T-cell (primary cell): ENCODE measurements around the gene CFAP251. TPM values are rescaled to one million over a fixed set of nuclear protein-coding genes. Genes with fewer than 3 reads are reported as not detected.

Experiments
- ATAC-seq, 4 experiments: fragments of 200-7000 bp in 3 of 4; fragments of 150-1000 bp in 1 of 4; cut with Tn5 transposase; replicated peaks in 1 of 4; 1 replicate in 3 of 4; 2 replicates in 1 of 4; pipeline ENCODE4 v1.10.0; 2021; ENCODE audit warnings: moderate library complexity in 3 of 4, mild to moderate bottlenecking in 2 of 4, moderate number of reproducible peaks in 1 of 4
- CTCF ChIA-PET, 2 donors: fragments of 300-600 bp; sonication (Branson Sonifier 250); formaldehyde crosslinking; loops; one replicate each; lab custom pipeline; 2022; ENCODE audit warnings: antibody characterized with exemption in 2 of 2; lab: Charles Lee
- POLR2A ChIA-PET, 2 donors: fragments of 300-600 bp; sonication (Branson Sonifier 250); formaldehyde crosslinking; loops; one replicate each; lab custom pipeline; 2022; ENCODE audit warnings: antibody characterized with exemption in 2 of 2; lab: Charles Lee
- DNase-seq, 35 experiments: peaks; one replicate each; pipeline versions ENCODE4 v3.0.0 to v3.0.0-alpha.2; 2013 to 2023
- H3K27ac ChIP-seq: one replicate; pipeline ENCODE4 v1.5.1; 2013; ENCODE audit warnings: low read length
- H3K27me3 ChIP-seq, 2 experiments: replicated peaks in 1 of 2; 1 replicate in 1 of 2; 2 replicates in 1 of 2; pipeline versions ENCODE4 v1.6.1 to v1.7.0; 2013; ENCODE audit warnings: low read length in 1 of 2, mixed read lengths in 1 of 2; ENCODE audit not compliant: control insufficient read depth in 2 of 2, insufficient read depth in 2 of 2; ENCODE audit errors: extremely low read depth in 1 of 2
- H3K36me3 ChIP-seq, 2 donors: 1 replicate in 1 of 2; 2 replicates in 1 of 2; pipeline versions ENCODE4 v1.6.1 to v1.7.0; 2013; ENCODE audit warnings: low read length in 1 of 2; ENCODE audit not compliant: control insufficient read depth in 2 of 2, insufficient read depth in 1 of 2; ENCODE audit errors: extremely low read depth in 1 of 2
- H3K4me1 ChIP-seq, 2 experiments: 1 replicate in 1 of 2; 2 replicates in 1 of 2; pipeline versions ENCODE4 v1.6.1 to v1.7.0; 2013; ENCODE audit warnings: low read length in 2 of 2, mixed read lengths in 1 of 2; ENCODE audit not compliant: insufficient read depth in 2 of 2, control insufficient read depth in 1 of 2; ENCODE audit errors: extremely low read depth in 1 of 2
- H3K4me3 ChIP-seq, 2 donors: 1 replicate in 1 of 2; 2 replicates in 1 of 2; pipeline versions ENCODE4 v1.5.1 to v1.7.0; 2013; ENCODE audit warnings: mild to moderate bottlenecking in 2 of 2, low read length in 1 of 2, moderate library complexity in 1 of 2; ENCODE audit not compliant: control insufficient read depth in 1 of 2; ENCODE audit errors: extremely low read depth in 1 of 2
- H3K9me3 ChIP-seq: 2 replicates; pipeline ENCODE4 v1.7.0; 2013
- H3K27ac Mint-ChIP-seq, 2 donors: one replicate each; pipeline ENCODE4 v1.8.0; 2020 to 2021; ENCODE audit warnings: mild to moderate bottlenecking in 2 of 2, mixed read lengths in 2 of 2
- H3K27me3 Mint-ChIP-seq, 2 donors: one replicate each; pipeline ENCODE4 v1.8.0; 2021 to 2022; ENCODE audit warnings: mixed read lengths in 2 of 2
- H3K36me3 Mint-ChIP-seq: one replicate; pipeline ENCODE4 v1.8.0; 2021; ENCODE audit warnings: mixed read lengths
- H3K4me1 Mint-ChIP-seq, 3 donors: one replicate each; pipeline ENCODE4 v1.8.0; 2020 to 2022; ENCODE audit warnings: mixed read lengths in 3 of 3, mild to moderate bottlenecking in 1 of 3
- H3K4me3 Mint-ChIP-seq, 3 donors: one replicate each; pipeline ENCODE4 v1.8.0; 2020 to 2022; ENCODE audit warnings: mild to moderate bottlenecking in 3 of 3, mixed read lengths in 3 of 3, moderate library complexity in 3 of 3
- H3K9me3 Mint-ChIP-seq, 3 donors: one replicate each; pipeline ENCODE4 v1.8.0; 2020 to 2022; ENCODE audit warnings: mixed read lengths in 3 of 3
- WGBS: methylation state at CpG from one replicate; pipeline ENCODE4 v1.1.5; 2013; ENCODE audit warnings: missing lambda C conversion rate; ENCODE audit not compliant: insufficient coverage; 5-methylcytosine and 5-hydroxymethylcytosine counted together
- total RNA-seq, 35 experiments: library from RNA in 6 of 35; stranded (reverse) in 6 of 35; fragments of 120-200 nt in 1 of 35; gene quantifications; one replicate each; pipeline versions ENCODE4 v1.2.1 to v1.2.4 and lab custom pipeline; 2013 to 2026

Gene CFAP251
- total RNA-seq, 5 donors from 2014 or later (not counting 1 experiment from before 2014, with no cell fraction given), result 0.50 to 0.61 (median 0.57) TPM

DNA sequence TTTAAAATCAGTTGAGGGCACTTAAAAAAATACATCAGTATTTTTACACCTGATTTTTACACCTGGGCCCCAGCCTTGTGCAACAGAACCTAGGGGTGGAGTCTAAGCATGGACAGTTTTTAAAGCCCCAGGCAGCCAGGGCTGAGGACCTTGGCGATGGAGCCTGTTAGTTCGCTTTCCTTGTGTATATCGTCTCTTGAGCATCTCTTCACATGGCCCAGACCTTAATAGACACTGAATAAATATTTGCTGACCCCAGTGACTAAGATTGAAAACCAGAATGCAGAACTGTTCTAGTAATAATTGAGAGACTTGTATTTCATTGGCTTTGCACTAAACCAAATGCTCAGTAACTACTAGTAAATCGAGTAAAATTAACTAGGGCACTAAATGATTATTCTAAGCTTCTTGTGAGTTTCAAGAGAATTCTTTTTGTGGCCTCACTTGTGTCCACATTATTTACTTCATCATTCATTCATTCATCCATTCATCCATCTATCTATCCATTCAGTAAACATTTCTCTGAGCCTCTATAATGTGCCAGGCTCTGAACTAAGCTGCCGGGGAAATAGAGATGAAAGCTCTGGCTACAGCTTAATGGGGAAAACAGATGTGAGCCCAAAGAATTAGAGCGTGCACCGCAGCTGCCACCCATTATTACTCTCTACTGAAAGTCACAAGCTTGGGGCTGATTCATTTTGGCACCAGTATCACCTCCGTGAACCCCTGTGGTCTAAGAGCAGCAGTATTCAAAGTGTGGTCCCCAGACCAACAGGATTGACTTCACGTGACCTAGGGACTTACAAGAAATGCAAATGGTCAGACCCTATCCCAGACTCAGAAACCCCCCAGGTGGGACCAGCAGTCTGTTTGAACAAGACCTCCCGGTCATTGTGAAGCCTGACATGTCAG is 72.6 kb downstream of the CFAP251 start:
- CTCF ChIA-PET, result no interaction called here
- Mint-ChIP-seq H3K27me3 (peaks cover 0 to 4% of the 10 kb centered on the region in 2 donors), H3K4me3 (no peak overlapping the region), H3K9me3 (no peaks in the 10 kb centered on the region), H3K27ac (no peak overlapping the region), H3K4me1 (peaks cover 5 to 8% (median 6%) of the 10 kb centered on the region in 3 donors), H3K36me3 (no peaks in the 10 kb centered on the region)
- POLR2A ChIA-PET, result no interaction called here
- Histone ChIP-seq H3K27ac (no peak overlapping the region), H3K36me3 (no peaks in the 10 kb centered on the region), H3K4me3 (no peak overlapping the region), H3K27me3 (peaks cover 0 to 3% of the 10 kb centered on the region in 2 experiments), H3K9me3 (no peaks in the 10 kb centered on the region), H3K4me1 (peaks cover 4 to 5% of the 10 kb centered on the region in 2 experiments)
- WGBS, result 51% methylated on average over 8 of the region's 10 CpGs
- ATAC-seq, result no peak
- no peak for DNase-seq

DNA sequence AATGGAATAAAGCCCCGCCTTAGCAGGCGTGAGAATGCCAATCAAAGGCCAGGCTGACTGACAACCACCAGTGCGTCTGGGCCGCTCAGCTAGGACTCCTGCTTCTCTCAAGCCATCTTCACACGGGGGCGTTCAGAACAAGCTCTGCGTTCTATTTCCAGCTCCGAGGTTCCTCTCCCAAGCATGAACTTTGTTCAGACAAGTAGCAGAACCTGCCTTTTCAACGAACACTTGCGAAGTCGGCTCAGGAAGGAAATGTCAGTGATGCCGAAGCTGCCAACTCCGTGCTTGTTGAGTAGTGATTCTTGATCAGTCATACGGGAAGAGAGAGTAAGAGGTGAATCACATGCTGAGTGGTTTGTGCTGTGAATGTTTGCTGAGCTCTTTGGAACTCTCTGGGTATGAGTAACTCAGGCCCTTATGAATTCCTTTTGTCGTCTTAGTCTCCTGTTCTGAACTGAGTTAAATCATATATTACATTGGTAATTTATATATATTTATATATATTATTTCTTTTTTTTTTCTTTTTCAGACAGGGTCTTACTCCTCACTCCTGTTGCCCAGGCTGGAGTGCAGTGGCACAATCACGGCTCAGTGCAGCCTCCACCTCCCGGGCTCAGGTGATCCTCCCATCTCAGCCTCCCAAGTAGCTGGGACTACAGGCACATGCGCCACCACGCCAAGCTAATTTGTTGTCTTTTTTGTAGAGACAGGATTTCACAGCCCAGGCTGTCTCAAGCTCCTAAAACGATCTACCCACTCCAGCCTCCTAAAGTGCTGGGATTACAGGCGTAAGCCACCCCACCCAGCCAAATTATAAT is 73.9 kb downstream of the CFAP251 start:
- no peaks in the 10 kb centered on the region for H3K36me3 Mint-ChIP-seq
- H3K27ac Mint-ChIP-seq, result peak overlapping the region; percentile 59 to 85
- WGBS, result 13% methylated on average over 14 of the region's 21 CpGs
- peaks cover 4% of the 10 kb centered on the region in 2 donors for H3K27me3 Mint-ChIP-seq
- H3K9me3 Mint-ChIP-seq, result no peaks in the 10 kb centered on the region
- ATAC-seq (peak; percentile 83 to 99 (median 96)), DNase-seq (peak in 18 of 35 experiments; percentile 3 to 42 (median 16))
- Histone ChIP-seq H3K27me3 (peaks cover 0 to 6% of the 10 kb centered on the region in 2 experiments), H3K4me1 (peaks cover 4 to 5% of the 10 kb centered on the region in 2 experiments), H3K36me3 (no peaks in the 10 kb centered on the region), H3K9me3 (no peaks in the 10 kb centered on the region), H3K4me3 (no peak overlapping the region), H3K27ac (no peak overlapping the region)
- CTCF ChIA-PET, result interaction anchor here in 1 of 2 donors (0.6 kb wide), 1 partner anchor 131 kb away, joined by 3 read pairs; no protein-coding TSS in a partner anchor
- peaks cover 5 to 12% (median 6%) of the 10 kb centered on the region in 3 donors for H3K4me1 Mint-ChIP-seq
- peak overlapping the region in 1 of 3 donors; percentile 3 for H3K4me3 Mint-ChIP-seq
- POLR2A ChIA-PET, result no interaction called here

DNA sequence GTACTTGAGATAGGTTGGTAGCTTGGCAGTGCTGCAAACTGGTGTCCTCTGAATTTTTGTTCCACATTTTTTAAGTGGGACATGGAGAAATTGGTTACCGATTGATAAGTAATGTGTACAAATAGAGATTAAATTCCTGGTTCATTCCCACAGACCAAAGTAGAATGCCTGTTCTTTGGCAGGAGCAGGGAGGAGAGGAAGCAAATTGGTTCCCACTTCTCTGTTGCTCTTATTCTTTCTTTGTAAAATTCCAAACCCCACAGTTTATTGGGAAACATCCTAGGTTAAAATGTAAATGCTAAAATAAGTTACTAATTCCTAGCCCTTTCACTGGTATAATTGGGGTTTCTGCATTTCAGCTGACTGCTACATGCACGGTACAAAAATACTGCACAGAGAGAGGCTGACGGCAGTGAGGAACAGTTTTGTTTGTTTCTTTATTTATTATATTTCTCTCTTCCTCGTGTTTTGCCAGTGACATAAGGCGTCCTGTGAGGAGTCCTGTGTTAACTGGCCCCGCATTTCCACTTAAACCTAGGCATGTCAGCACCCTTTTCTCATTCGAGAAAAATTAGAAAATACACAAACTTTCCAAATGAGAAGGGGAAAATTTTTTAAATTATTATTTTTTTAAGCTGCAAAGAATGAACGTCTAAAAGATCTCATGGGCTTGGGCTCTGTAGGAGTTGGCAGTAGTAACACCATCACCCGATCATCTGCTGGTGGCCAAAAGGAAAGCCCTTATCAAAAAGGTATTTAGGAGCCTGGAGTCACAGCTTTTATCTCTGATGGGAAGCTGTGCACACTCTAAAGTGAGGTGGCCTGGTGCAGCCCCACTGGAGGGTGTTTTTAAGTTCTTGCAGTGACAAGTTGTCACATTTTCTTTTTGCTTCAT is 77.9 kb downstream of the CFAP251 start:
- no peaks in the 10 kb centered on the region for H3K9me3 ChIP-seq
- Mint-ChIP-seq H3K27ac (no peak overlapping the region), H3K27me3 (peaks cover 4 to 9% of the 10 kb centered on the region in 2 donors), H3K4me1 (peaks cover 5 to 12% (median 6%) of the 10 kb centered on the region in 3 donors), H3K4me3 (no peak overlapping the region), H3K9me3 (peaks cover 0 to 4% (median 2%) of the 10 kb centered on the region in 3 donors), H3K36me3 (peaks cover 5% of the 10 kb centered on the region)
- ChIA-PET CTCF (no interaction called here), POLR2A (no interaction called here)
- H3K4me3 ChIP-seq, result no peak overlapping the region
- peaks cover 0 to 13% of the 10 kb centered on the region in 2 experiments for H3K27me3 ChIP-seq
- WGBS, result 92% methylated on average over 3 of the region's 9 CpGs
- ATAC-seq (no peak), DNase-seq (no peak)
- H3K27ac ChIP-seq, result no peak overlapping the region
- peaks cover 4 to 5% of the 10 kb centered on the region in 2 experiments for H3K4me1 ChIP-seq
- no peaks in the 10 kb centered on the region for H3K36me3 ChIP-seq

GRCh38 chr12:121996945-121997612 is 78.7 kb downstream of the CFAP251 start:
- Mint-ChIP-seq H3K27ac (no peak overlapping the region), H3K4me1 (peaks cover 2 to 10% (median 3%) of the 10 kb centered on the region in 3 donors), H3K9me3 (peaks cover 0 to 4% (median 2%) of the 10 kb centered on the region in 3 donors), H3K36me3 (peaks cover 5% of the 10 kb centered on the region), H3K4me3 (no peak overlapping the region), H3K27me3 (peaks cover 4 to 9% of the 10 kb centered on the region in 2 donors)
- Histone ChIP-seq H3K36me3 (peaks cover 0 to 3% of the 10 kb centered on the region in 2 donors), H3K27ac (no peak overlapping the region), H3K4me1 (peaks cover 2% of the 10 kb centered on the region in 2 experiments), H3K4me3 (no peak overlapping the region), H3K9me3 (no peaks in the 10 kb centered on the region), H3K27me3 (peaks cover 0 to 10% of the 10 kb centered on the region in 2 experiments)
- ATAC-seq, result no peak
- DNase-seq, result no peak
- ChIA-PET POLR2A (no interaction called here), CTCF (no interaction called here)
- WGBS, result 68% methylated on average over 11 of the region's 13 CpGs

DNA sequence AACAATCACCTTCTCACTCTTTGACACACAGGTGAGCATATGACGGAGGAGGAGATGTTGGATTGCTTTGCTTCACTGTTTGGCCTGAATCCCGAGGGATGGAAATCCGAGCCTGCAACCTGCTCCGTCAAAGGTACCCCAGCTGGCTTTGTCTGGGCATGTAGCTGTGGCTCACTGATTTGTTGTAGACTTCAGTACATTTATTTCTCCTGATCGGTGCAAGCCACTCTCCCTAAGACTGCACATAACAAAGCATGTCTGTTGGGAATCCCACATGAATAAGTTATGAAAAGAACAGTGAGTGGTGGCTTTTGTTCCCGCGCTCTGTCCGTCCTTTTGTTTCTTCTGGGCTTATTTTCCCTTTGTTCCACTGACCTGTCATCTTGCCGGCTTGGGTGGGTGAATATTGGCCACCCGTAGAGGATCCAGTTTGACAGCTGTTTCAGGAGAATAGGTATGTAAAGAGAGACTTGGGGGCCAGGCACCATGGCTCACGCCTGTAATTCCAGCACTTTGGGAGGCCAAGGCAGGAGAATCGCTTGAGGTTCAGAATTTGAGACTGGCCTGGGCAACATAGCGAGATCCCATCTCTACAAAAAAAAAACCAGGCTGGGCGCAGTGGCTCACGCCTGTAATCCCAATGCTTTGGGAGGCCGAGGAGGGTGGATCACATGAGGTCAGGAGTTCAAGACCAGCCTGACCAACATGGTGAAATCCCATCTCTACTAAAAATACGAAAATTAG is 83.2 kb downstream of the CFAP251 start:
- peaks cover 0 to 3% of the 10 kb centered on the region in 2 donors for H3K36me3 ChIP-seq
- peaks cover 0 to 31% of the 10 kb centered on the region in 2 experiments for H3K27me3 ChIP-seq
- H3K27ac Mint-ChIP-seq, result no peak overlapping the region
- DNase-seq (no peak), ATAC-seq (no peak)
- ChIA-PET CTCF (no interaction called here), POLR2A (no interaction called here)
- no peak overlapping the region for H3K4me3 ChIP-seq
- no peaks in the 10 kb centered on the region for H3K9me3 ChIP-seq
- no peak overlapping the region for H3K4me3 Mint-ChIP-seq
- peaks cover 20 to 29% of the 10 kb centered on the region in 2 experiments for H3K4me1 ChIP-seq
- H3K4me1 Mint-ChIP-seq, result peaks cover 15 to 30% (median 26%) of the 10 kb centered on the region in 3 donors
- 96% methylated on average over 10 of the region's 17 CpGs for WGBS
- peaks cover 4 to 12% of the 10 kb centered on the region in 2 donors for H3K27me3 Mint-ChIP-seq
- H3K36me3 Mint-ChIP-seq, result peaks cover 5% of the 10 kb centered on the region
- H3K27ac ChIP-seq, result no peak overlapping the region
- H3K9me3 Mint-ChIP-seq, result peaks cover 0 to 4% (median 2%) of the 10 kb centered on the region in 3 donors
